GM23338 (cell line): ENCODE measurements around the gene MCFD2. TPM values are rescaled to one million over a fixed set of nuclear protein-coding genes. Genes with fewer than 3 reads are reported as not detected.

ENCODE experiments used
- ATAC-seq: fragments of 200-7000 bp; cut with Tn5 transposase; 3 replicates; pipeline ENCODE4 v1.9.1; 2020
- DNase-seq: peaks from one replicate; pipeline ENCODE4 v3.0.0-alpha.2; 2015; ENCODE audit warnings: low spot score
- H2AFZ ChIP-seq: fragments of 200-600 bp; sonication (generic); 2 replicates; pipeline ENCODE4 v1.8.0; 2016; ENCODE audit warnings: antibody characterized with exemption, mild to moderate bottlenecking, moderate library complexity
- H3F3A ChIP-seq: fragments of 200-600 bp; sonication (generic); replicated peaks from 2 replicates; pipeline ENCODE4 v1.8.0; 2017; ENCODE audit warnings: antibody characterized with exemption, mixed run types, low read depth
- H3K27ac ChIP-seq: fragments of 200-600 bp; sonication (generic); 2 replicates; pipeline ENCODE4 v1.6.1; 2016; ENCODE audit warnings: low read depth
- H3K27me3 ChIP-seq: fragments of 200-600 bp; sonication (generic); 2 replicates; pipeline ENCODE4 v1.8.0; 2016; ENCODE audit warnings: mild to moderate bottlenecking, mixed run types, moderate library complexity; ENCODE audit not compliant: insufficient read depth
- H3K36me3 ChIP-seq: fragments of 200-600 bp; sonication (generic); 2 replicates; pipeline ENCODE4 v1.8.0; 2016; ENCODE audit warnings: mild to moderate bottlenecking; ENCODE audit not compliant: insufficient read depth
- H3K4me1 ChIP-seq: fragments of 200-600 bp; sonication (generic); 2 replicates; pipeline ENCODE4 v1.8.0; 2016; ENCODE audit warnings: mild to moderate bottlenecking, moderate library complexity; ENCODE audit not compliant: insufficient read depth
- H3K4me2 ChIP-seq: fragments of 200-600 bp; sonication (generic); 2 replicates; pipeline ENCODE4 v1.7.1; 2017; ENCODE audit warnings: mixed run types
- H3K4me3 ChIP-seq: fragments of 200-600 bp; sonication (generic); 2 replicates; pipeline ENCODE4 v1.6.1; 2016; ENCODE audit warnings: mixed run types
- H3K79me2 ChIP-seq: fragments of 200-600 bp; sonication (generic); replicated peaks from 2 replicates; pipeline ENCODE4 v1.8.0; 2017; ENCODE audit warnings: mild to moderate bottlenecking; ENCODE audit not compliant: insufficient read depth
- H3K9me2 ChIP-seq: fragments of 200-600 bp; sonication (generic); 2 replicates; pipeline ENCODE4 v1.8.0; 2017; ENCODE audit not compliant: insufficient read depth
- H4K20me1 ChIP-seq: fragments of 200-600 bp; sonication (generic); replicated peaks from 2 replicates; pipeline ENCODE4 v1.8.0; 2017; ENCODE audit warnings: mild to moderate bottlenecking; ENCODE audit not compliant: insufficient read depth
- H3K27ac Mint-ChIP-seq: 2 replicates; pipeline ENCODE4 v1.8.0; 2020; ENCODE audit warnings: inconsistent platforms, mild to moderate bottlenecking, moderate library complexity, mixed read lengths
- H3K27me3 Mint-ChIP-seq: 3 replicates; pipeline ENCODE4 v1.8.0; 2022; ENCODE audit warnings: low read depth, mild to moderate bottlenecking, moderate library complexity, mixed read lengths, inconsistent platforms; ENCODE audit not compliant: insufficient read depth, poor library complexity
- H3K36me3 Mint-ChIP-seq: 3 replicates; pipeline ENCODE4 v1.8.0; 2021; ENCODE audit warnings: low read depth, mild to moderate bottlenecking, inconsistent platforms, moderate library complexity, mixed read lengths
- H3K4me1 Mint-ChIP-seq: 3 replicates; pipeline ENCODE4 v1.8.0; 2020; ENCODE audit warnings: mild to moderate bottlenecking, inconsistent platforms, mixed read lengths
- H3K4me3 Mint-ChIP-seq: 3 replicates; pipeline ENCODE4 v1.8.0; 2021; ENCODE audit warnings: moderate library complexity, mild to moderate bottlenecking, inconsistent platforms, mixed read lengths
- H3K9me3 Mint-ChIP-seq: 3 replicates; pipeline ENCODE4 v1.8.0; 2020; ENCODE audit warnings: moderate library complexity, mild to moderate bottlenecking, inconsistent platforms, mixed read lengths
- CTCF ChIP-seq, 2 experiments: fragments of 200-600 bp in 1 of 2; sonication (generic) in 1 of 2; conservative IDR thresholded peaks; 2 replicates each; pipeline versions ENCODE4 v1.5.1 to v1.6.1; 2016 to 2017; ENCODE audit warnings: antibody characterized with exemption in 2 of 2, low read depth in 2 of 2, mild to moderate bottlenecking in 2 of 2, moderate library complexity in 1 of 2
- EZH2 ChIP-seq: fragments of 200-600 bp; sonication (generic); IDR thresholded peaks from one replicate; pipeline ENCODE4 v1.8.0; 2017; ENCODE audit warnings: antibody characterized with exemption, mild to moderate bottlenecking, low read depth; ENCODE audit not compliant: unreplicated experiment
- EZH2phosphoT487 ChIP-seq: fragments of 200-600 bp; sonication (generic); IDR thresholded peaks from one replicate; pipeline ENCODE4 v1.8.1; 2018; ENCODE audit warnings: antibody characterized with exemption; ENCODE audit not compliant: unreplicated experiment
- JUNB ChIP-seq: IDR thresholded peaks from one replicate; pipeline ENCODE4 v1.6.1; 2016; ENCODE audit warnings: antibody characterized with exemption; ENCODE audit not compliant: unreplicated experiment
- NANOG ChIP-seq: IDR thresholded peaks from 2 replicates; pipeline ENCODE4 v1.6.1; 2016; ENCODE audit warnings: antibody characterized with exemption, borderline replicate concordance
- POLR2AphosphoS5 ChIP-seq: IDR thresholded peaks from 2 replicates; pipeline ENCODE4 v1.6.1; 2016; ENCODE audit warnings: antibody characterized with exemption, low read depth
- STAT1 ChIP-seq: IDR thresholded peaks from one replicate; pipeline ENCODE4 v1.6.1; 2016; ENCODE audit warnings: antibody characterized with exemption; ENCODE audit not compliant: unreplicated experiment
- ZNF114 ChIP-seq: fragments of 250-450 bp; sonication (Bioruptor Pico); IDR thresholded peaks from 2 replicates; pipeline ENCODE4 v1.5.0; 2020; ENCODE audit warnings: mild to moderate bottlenecking, moderate library complexity
- ZNF331 ChIP-seq: fragments of 250-450 bp; sonication (Bioruptor Pico); IDR thresholded peaks from 2 replicates; pipeline ENCODE4 v1.5.0; 2020; ENCODE audit warnings: low read depth, mild to moderate bottlenecking, moderate library complexity
- polyA plus RNA-seq: library from polyadenylated mRNA; unstranded; fragments of >200 nt; fragmentation: Nextera tagmentation; extraction: Ambion mirVana; gene quantifications from 2 replicates; pipeline ENCODE4 v1.2.1, GENCODE V29; 2016
- total RNA-seq: library from RNA; depleted of rRNA; stranded (reverse); fragments of >200 nt; shearing (Covaris generic); gene quantifications from 2 replicates; pipeline ENCODE4 v1.2.3, GENCODE V29; 2014
- TF ChIP-seq, protein P1 (sequence below): IDR thresholded peaks from one replicate; pipeline ENCODE4 v1.6.1; 2018; ENCODE audit warnings: antibody characterized with exemption; ENCODE audit not compliant: unreplicated experiment

Gene MCFD2
- total and polyA plus RNA-seq, 2 experiments from 2014 or later: 55.1 to 91.9 TPM

- Mint-ChIP-seq H3K4me3 (no peak overlapping the region), H3K4me1 (peaks cover 2% of the 10 kb centered on the region; the same call in 2 of the 3 replicates)
- no peak for ATAC-seq
Measured at GRCh38 chr2:46863882-46864281, 51.7 kb downstream of the MCFD2 start.

GRCh38 chr2:46862514-46862913, 53.1 kb downstream of the MCFD2 start:
- H2AFZ ChIP-seq: no peak overlapping the region
- no peaks in the 10 kb centered on the region for H3K79me2 ChIP-seq
- no peak overlapping the region for H3K4me3 ChIP-seq
- peaks cover 6% of the 10 kb centered on the region; the same call in 2 of the 3 replicates for H3K9me3 Mint-ChIP-seq
- ATAC-seq: no peak
- H3K27me3 ChIP-seq: no peaks in the 10 kb centered on the region
- H3K4me2 ChIP-seq: no peak overlapping the region
- no peaks in the 10 kb centered on the region for H3K27me3 Mint-ChIP-seq
- H3K9me2 ChIP-seq: no peaks in the 10 kb centered on the region
- H3K4me1 ChIP-seq: no peaks in the 10 kb centered on the region
- H3K27ac ChIP-seq: no peak overlapping the region
- H3K4me3 Mint-ChIP-seq: no peak overlapping the region
- no peak for DNase-seq
- no peaks in the 10 kb centered on the region for H3F3A ChIP-seq
- no peaks in the 10 kb centered on the region for H3K36me3 Mint-ChIP-seq
- H3K4me1 Mint-ChIP-seq: peaks cover 2% of the 10 kb centered on the region; the same call in 2 of the 3 replicates
- no peaks in the 10 kb centered on the region for H4K20me1 ChIP-seq
- no peaks in the 10 kb centered on the region for H3K36me3 ChIP-seq
- H3K27ac Mint-ChIP-seq: no peak overlapping the region
- TF ChIP-seq STAT1 (no peak), NANOG (no peak), CTCF (conservative IDR thresholded peaks at IDR 0.05; ENCODE audit: low read depth in 2 of 2) (no peak), POLR2AphosphoS5 (no peak), ZNF114 (no peak), EZH2phosphoT487 (no peak)

More at GRCh38 chr2:46863882-46864281, 51.7 kb downstream of the MCFD2 start:
- H3K9me2 ChIP-seq: no peaks in the 10 kb centered on the region
- H3K4me1 ChIP-seq: no peaks in the 10 kb centered on the region
- no peaks in the 10 kb centered on the region for H3K36me3 ChIP-seq
- no peak overlapping the region for H3K27ac Mint-ChIP-seq
- no peaks in the 10 kb centered on the region for H3K27me3 ChIP-seq
- H3K27me3 Mint-ChIP-seq: no peaks in the 10 kb centered on the region
- H3K36me3 Mint-ChIP-seq: no peaks in the 10 kb centered on the region
- no peaks in the 10 kb centered on the region for H4K20me1 ChIP-seq
- H3K4me2 ChIP-seq: no peak overlapping the region
- H3K9me3 Mint-ChIP-seq: peaks cover 6% of the 10 kb centered on the region; the same call in 2 of the 3 replicates
- TF ChIP-seq ZNF331 (CRISPR knock-in tag): no peak
- no peak for TF ChIP-seq EZH2phosphoT487
- no peak for TF ChIP-seq CTCF (conservative IDR thresholded peaks at IDR 0.05; ENCODE audit: low read depth in 2 of 2)
- TF ChIP-seq, protein P1, sequence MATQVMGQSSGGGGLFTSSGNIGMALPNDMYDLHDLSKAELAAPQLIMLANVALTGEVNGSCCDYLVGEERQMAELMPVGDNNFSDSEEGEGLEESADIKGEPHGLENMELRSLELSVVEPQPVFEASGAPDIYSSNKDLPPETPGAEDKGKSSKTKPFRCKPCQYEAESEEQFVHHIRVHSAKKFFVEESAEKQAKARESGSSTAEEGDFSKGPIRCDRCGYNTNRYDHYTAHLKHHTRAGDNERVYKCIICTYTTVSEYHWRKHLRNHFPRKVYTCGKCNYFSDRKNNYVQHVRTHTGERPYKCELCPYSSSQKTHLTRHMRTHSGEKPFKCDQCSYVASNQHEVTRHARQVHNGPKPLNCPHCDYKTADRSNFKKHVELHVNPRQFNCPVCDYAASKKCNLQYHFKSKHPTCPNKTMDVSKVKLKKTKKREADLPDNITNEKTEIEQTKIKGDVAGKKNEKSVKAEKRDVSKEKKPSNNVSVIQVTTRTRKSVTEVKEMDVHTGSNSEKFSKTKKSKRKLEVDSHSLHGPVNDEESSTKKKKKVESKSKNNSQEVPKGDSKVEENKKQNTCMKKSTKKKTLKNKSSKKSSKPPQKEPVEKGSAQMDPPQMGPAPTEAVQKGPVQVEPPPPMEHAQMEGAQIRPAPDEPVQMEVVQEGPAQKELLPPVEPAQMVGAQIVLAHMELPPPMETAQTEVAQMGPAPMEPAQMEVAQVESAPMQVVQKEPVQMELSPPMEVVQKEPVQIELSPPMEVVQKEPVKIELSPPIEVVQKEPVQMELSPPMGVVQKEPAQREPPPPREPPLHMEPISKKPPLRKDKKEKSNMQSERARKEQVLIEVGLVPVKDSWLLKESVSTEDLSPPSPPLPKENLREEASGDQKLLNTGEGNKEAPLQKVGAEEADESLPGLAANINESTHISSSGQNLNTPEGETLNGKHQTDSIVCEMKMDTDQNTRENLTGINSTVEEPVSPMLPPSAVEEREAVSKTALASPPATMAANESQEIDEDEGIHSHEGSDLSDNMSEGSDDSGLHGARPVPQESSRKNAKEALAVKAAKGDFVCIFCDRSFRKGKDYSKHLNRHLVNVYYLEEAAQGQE: no peak
- no peak for TF ChIP-seq EZH2
- no peak for TF ChIP-seq JUNB
- no peak for TF ChIP-seq NANOG
- TF ChIP-seq ZNF114: no peak
- no peaks in the 10 kb centered on the region for H3K79me2 ChIP-seq
- H3K27ac ChIP-seq: no peak overlapping the region
- no peak overlapping the region for H2AFZ ChIP-seq
- H3F3A ChIP-seq: no peaks in the 10 kb centered on the region
- no peak for DNase-seq
- H3K4me3 ChIP-seq: no peak overlapping the region
